Adrenal gland (tissue), 12 donors: Measurements from ENCODE around the gene CRTAP. TPM values are rescaled to one million over a fixed set of nuclear protein-coding genes. Genes with fewer than 3 reads are reported as not detected.

Experiments used
- DNase-seq, 7 donors: peaks; one replicate each; pipeline ENCODE4 v3.0.0-alpha.2; 2019 to 2020
- H3K27ac ChIP-seq, 5 donors: fragments of 200-600 bp; sonication (generic) in 4 of 5; 1 replicate in 3 of 5; 2 replicates in 2 of 5; pipeline versions ENCODE4 v1.5.1 to v1.8.0; 2016 to 2020; ENCODE audit warnings: mild to moderate bottlenecking in 1 of 5
- H3K27me3 ChIP-seq: fragments of 200-600 bp; 2 replicates; pipeline ENCODE4 v1.8.0; 2021
- H3K36me3 ChIP-seq, 2 donors: fragments of 200-600 bp; replicated peaks in 1 of 2; 1 replicate in 1 of 2; 2 replicates in 1 of 2; pipeline versions ENCODE4 v1.5.1 to v1.8.0; 2018 to 2022
- H3K4me1 ChIP-seq, 2 donors: fragments of 200-600 bp; replicated peaks in 1 of 2; 1 replicate in 1 of 2; 2 replicates in 1 of 2; pipeline versions ENCODE4 v1.5.1 to v1.8.0; 2018 to 2021
- H3K4me3 ChIP-seq, 4 donors: fragments of 200-600 bp; sonication (generic) in 3 of 4; one replicate each; pipeline ENCODE4 v1.5.1; 2016 to 2018
- H3K9me3 ChIP-seq, 3 donors: fragments of 200-600 bp; sonication (generic) in 1 of 3; replicated peaks in 1 of 3; 1 replicate in 2 of 3; 2 replicates in 1 of 3; pipeline versions ENCODE4 v1.5.1 to v1.8.0; 2016 to 2021
- CTCF ChIP-seq, 6 experiments: fragments of 450-650 bp in 4 of 6; fragments of 200-600 bp in 2 of 6; sonication (generic) in 1 of 6; IDR thresholded peaks; 1 replicate in 5 of 6; 2 replicates in 1 of 6; pipeline versions ENCODE4 v1.5.1 to v1.8.0; 2016 to 2021; ENCODE audit warnings: antibody characterized with exemption in 6 of 6, mild to moderate bottlenecking in 2 of 6, moderate library complexity in 1 of 6
- POLR2A ChIP-seq, 2 donors: fragments of 450-650 bp; IDR thresholded peaks; one replicate each; pipeline ENCODE4 v1.6.1; 2017; ENCODE audit warnings: antibody characterized with exemption in 2 of 2, mild to moderate bottlenecking in 2 of 2, moderate library complexity in 1 of 2
- WGBS, 4 donors: extraction: QIAGEN DNeasy Blood & Tissue Kit in 2 of 4; methylation state at CpG; one replicate each; pipeline versions ENCODE4 v1.1.5 to v1.1.7; 2013 to 2017; 5-methylcytosine and 5-hydroxymethylcytosine counted together
- intact Hi-C, 2 donors: fragments of 100-400 bp; cut with DNase I; formaldehyde crosslinking; loops; one replicate each; pipeline versions ENCODE4 v1.14.1 to v1.15.0; 2022 to 2023
- polyA plus RNA-seq, 3 donors: library from polyadenylated mRNA; stranded (reverse); fragments of 200-250 nt in 2 of 3; fragments of 350-450 nt in 1 of 3; fragmentation: Illumina TruSeq in 1 of 3; extraction: RNeasy Lipid Tissue Mini Kit (QIAGEN cat#74804) in 1 of 3; gene quantifications; one replicate each; pipeline ENCODE4 v1.2.3, GENCODE V29; 2013 to 2014
- total RNA-seq, 9 donors: library from RNA; depleted of rRNA in 4 of 9; stranded (reverse); fragments of >200 nt in 4 of 9; fragments of 120-200 nt in 1 of 9; fragmentation: NEBNext Ultra II Directional in 1 of 9; extraction: Animal tissue kit (Norgen Biotek cat#: 25700) in 1 of 9; gene quantifications; one replicate each; pipeline versions ENCODE4 v1.1.0 to v1.2.4, GENCODE V29; 2013 to 2023
- donor health status: healthy with polysubstance abuse.
- donor health status: Bipolar disorder and iron deficiency.
- donor health status: DM: yes; HTN: yes; CAD: no.
- donor health status: DM: no; HTN: no; CAD: no.
- donor health status: DM: no; HTN: no; CAD: no.
- donor health status: DM: yes; HTN: yes; CAD: no.

The CRTAP gene
- total and polyA plus RNA-seq, 12 donors: 64.5 to 677 (median 282) TPM

DNA sequence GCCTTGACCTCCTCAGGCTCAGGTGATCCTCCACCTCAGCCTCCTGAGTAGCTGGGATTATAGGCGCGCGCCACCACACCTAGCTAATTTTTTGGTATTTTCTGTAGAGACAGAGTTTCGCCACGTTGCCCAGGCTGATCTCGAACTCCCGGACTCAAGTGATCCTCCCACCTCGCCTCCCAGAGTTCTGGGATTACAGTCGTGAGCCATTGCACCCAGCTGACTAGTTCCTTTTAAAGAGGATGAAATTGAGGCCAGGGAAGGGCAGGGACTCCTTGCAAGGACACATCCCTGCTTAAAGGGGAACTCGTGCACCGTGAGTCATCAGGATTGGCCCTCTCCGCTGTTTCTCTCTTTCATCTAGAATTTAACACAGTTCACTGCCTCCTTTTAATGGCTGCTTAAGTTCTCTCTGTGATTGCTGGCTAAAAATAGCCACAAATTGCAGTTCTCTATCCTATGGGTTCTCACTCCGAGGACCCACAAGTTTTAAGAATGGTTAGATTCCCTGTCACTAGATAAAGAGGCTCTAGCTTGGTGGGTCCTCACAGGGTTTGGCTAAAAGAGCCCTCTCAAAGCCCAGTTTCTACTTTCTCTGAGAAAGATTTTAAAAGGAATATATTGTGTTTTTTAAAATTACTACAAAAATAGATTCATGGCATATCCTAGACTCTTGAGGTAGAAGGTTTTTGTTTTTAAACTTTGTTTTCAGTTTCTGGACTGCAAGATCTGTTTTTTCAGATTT lies 1.4 kb downstream of the CRTAP start:
- Histone ChIP-seq H3K27me3 (no peaks in the 10 kb centered on the region), H3K4me3 (peak overlapping the region in 3 of 4 donors; percentile 13 to 82 (median 52)), H3K9me3 (no peaks in the 10 kb centered on the region), H3K27ac (peak overlapping the region; percentile 92 to 99 (median 99)), H3K36me3 (no peaks in the 10 kb centered on the region), H3K4me1 (peaks cover 15 to 44% of the 10 kb centered on the region in 2 donors)
- TF ChIP-seq CTCF (IDR thresholded peaks at IDR 0.05) (no peak), POLR2A (IDR thresholded peaks at IDR 0.05) (peak in 1 of 2 donors; percentile 65)
- WGBS, 4 donors: 16 to 32% (median 25%) methylated on average over 9 to 13 of the region's 13 CpGs
- DNase-seq: peak; percentile 83 to 96 (median 95)
- intact Hi-C loops: no loop called here

GRCh38 chr3:33117461-33117860 lies 3.6 kb downstream of the CRTAP start:
- Histone ChIP-seq H3K4me3 (no peak overlapping the region), H3K36me3 (peaks cover 0 to 6% of the 10 kb centered on the region in 2 donors), H3K27me3 (no peaks in the 10 kb centered on the region), H3K27ac (peak overlapping the region in 3 of 5 donors; percentile 45 to 99 (median 46)), H3K9me3 (no peaks in the 10 kb centered on the region), H3K4me1 (peaks cover 15 to 44% of the 10 kb centered on the region in 2 donors)
- intact Hi-C loops: no loop called here
- 44 to 61% (median 51%) methylated on average over 3 of the region's 3 CpGs for WGBS, 4 donors
- no peak for TF ChIP-seq POLR2A (IDR thresholded peaks at IDR 0.05)
- peak in 5 of 7 donors; percentile 41 to 62 (median 50) for DNase-seq

GRCh38 chr3:33119891-33120290 lies 6.1 kb downstream of the CRTAP start:
- TF ChIP-seq POLR2A (IDR thresholded peaks at IDR 0.05): no peak
- no peak for TF ChIP-seq CTCF (IDR thresholded peaks at IDR 0.05)
- Histone ChIP-seq H3K4me1 (peaks cover 12 to 33% of the 10 kb centered on the region in 2 donors), H3K27ac (peak overlapping the region in 1 of 5 donors; percentile 21), H3K36me3 (peaks cover 0 to 24% of the 10 kb centered on the region in 2 donors), H3K27me3 (no peaks in the 10 kb centered on the region), H3K4me3 (no peak overlapping the region), H3K9me3 (no peaks in the 10 kb centered on the region)
- peak in 6 of 7 donors; percentile 35 to 74 (median 58) for DNase-seq
- intact Hi-C loops: no loop called here
- 56 to 67% (median 64%) methylated on average over 3 of the region's 3 CpGs for WGBS, 4 donors

- TF ChIP-seq POLR2A (IDR thresholded peaks at IDR 0.05): no peak
- TF ChIP-seq CTCF (IDR thresholded peaks at IDR 0.05): no peak
- Histone ChIP-seq H3K27ac (no peak overlapping the region), H3K9me3 (no peaks in the 10 kb centered on the region), H3K4me3 (no peak overlapping the region), H3K4me1 (peaks cover 0 to 15% of the 10 kb centered on the region in 2 donors), H3K36me3 (peaks cover 0 to 52% of the 10 kb centered on the region in 2 donors), H3K27me3 (no peaks in the 10 kb centered on the region)
- 84 to 90% (median 86%) methylated on average over 5 of the region's 5 CpGs for WGBS, 4 donors
- intact Hi-C loops: no loop called here
- peak in 1 of 7 donors; percentile 6 for DNase-seq
Measured at GRCh38 chr3:33122991-33123390, 9.2 kb downstream of the CRTAP start.
